WTC11 (cell line): ENCODE results near the gene RASA2. TPM values are rescaled to one million over a fixed set of nuclear protein-coding genes. Genes with fewer than 3 reads are reported as not detected.
"Not testable (repeated sequence)": the region's sequence is repeated elsewhere in the genome, so short reads cannot be mapped to it uniquely, and the experiment has no call there.

Experiments
- ATAC-seq: fragments of 200-7000 bp; cut with Tn5 transposase; 2 replicates; pipeline ENCODE4 v1.10.0; 2021; ENCODE audit warnings: mild to moderate bottlenecking, moderate library complexity
- CTCF ChIA-PET: fragments of 300-600 bp; sonication (Branson Sonifier 250); formaldehyde crosslinking; loops from one replicate; lab custom pipeline; 2021; ENCODE audit warnings: antibody characterized with exemption; lab: Charles Lee
- POLR2A ChIA-PET: fragments of 350-600 bp; sonication (Branson Sonifier 250); formaldehyde crosslinking; loops from one replicate; lab custom pipeline; 2021; ENCODE audit warnings: antibody characterized with exemption; lab: Charles Lee
- DNase-seq: peaks from one replicate; pipeline ENCODE4 v3.0.0; 2021; ENCODE audit warnings: low spot score
- H3K27ac Mint-ChIP-seq: 2 replicates; pipeline ENCODE4 v1.8.0; 2021; ENCODE audit warnings: mixed read lengths
- H3K27me3 Mint-ChIP-seq: 2 replicates; pipeline ENCODE4 v1.8.0; 2021; ENCODE audit warnings: low read depth, mild to moderate bottlenecking, moderate library complexity, mixed read lengths
- H3K36me3 Mint-ChIP-seq: 2 replicates; pipeline ENCODE4 v1.8.0; 2021; ENCODE audit warnings: mixed read lengths
- H3K4me1 Mint-ChIP-seq: 2 replicates; pipeline ENCODE4 v1.8.0; 2022; ENCODE audit warnings: mixed read lengths
- H3K4me3 Mint-ChIP-seq: 2 replicates; pipeline ENCODE4 v1.8.0; 2021; ENCODE audit warnings: mild to moderate bottlenecking, moderate library complexity, mixed read lengths
- H3K9me3 Mint-ChIP-seq: 2 replicates; pipeline ENCODE4 v1.8.0; 2021; ENCODE audit warnings: mixed read lengths
- CREM ChIP-seq: sonication (generic); formaldehyde crosslinking; IDR thresholded peaks from 2 replicates; pipeline ENCODE4 v1.8.1; 2022; ENCODE audit warnings: mild to moderate bottlenecking, missing genetic modification reagents, moderate library complexity
- EMX1 ChIP-seq: fragments of 250-450 bp; sonication (Bioruptor Pico); IDR thresholded peaks from 2 replicates; pipeline ENCODE4 v1.8.0; 2021; ENCODE audit warnings: mild to moderate bottlenecking
- GTF2I ChIP-seq: fragments of 250-450 bp; sonication (Bioruptor Pico); conservative IDR thresholded peaks from 2 replicates; pipeline ENCODE4 v1.4.0; 2021; ENCODE audit warnings: mild to moderate bottlenecking
- HMGA2 ChIP-seq: fragments of 250-450 bp; sonication (Bioruptor Pico); IDR thresholded peaks from 2 replicates; pipeline ENCODE4 v1.4.0; 2021; ENCODE audit warnings: mild to moderate bottlenecking, moderate library complexity
- JUN ChIP-seq: sonication (generic); formaldehyde crosslinking; IDR thresholded peaks from 2 replicates; pipeline ENCODE4 v1.8.0; 2023; ENCODE audit warnings: mild to moderate bottlenecking, missing genetic modification reagents
- KAT7 ChIP-seq: sonication (generic); formaldehyde crosslinking; IDR thresholded peaks from 2 replicates; pipeline ENCODE4 v1.8.1; 2023; ENCODE audit warnings: missing genetic modification reagents, mild to moderate bottlenecking, borderline replicate concordance
- MYBL2 ChIP-seq: sonication (generic); formaldehyde crosslinking; IDR thresholded peaks from 2 replicates; pipeline ENCODE4 v1.8.1; 2023; ENCODE audit warnings: mild to moderate bottlenecking, moderate library complexity, missing genetic modification reagents
- NFE2L1 ChIP-seq: sonication (generic); formaldehyde crosslinking; IDR thresholded peaks from 2 replicates; pipeline ENCODE4 v1.8.1; 2023; ENCODE audit warnings: missing genetic modification reagents
- NFYB ChIP-seq: sonication (generic); formaldehyde crosslinking; conservative IDR thresholded peaks from 2 replicates; pipeline ENCODE4 v1.8.0; 2022; ENCODE audit warnings: low read depth, missing genetic modification reagents
- NR3C1 ChIP-seq: sonication (generic); formaldehyde crosslinking; conservative IDR thresholded peaks from 2 replicates; pipeline ENCODE4 v1.8.1; 2023; ENCODE audit warnings: low read depth, mild to moderate bottlenecking, missing genetic modification reagents
- RORB ChIP-seq: fragments of 250-450 bp; sonication (Bioruptor Pico); IDR thresholded peaks from 2 replicates; pipeline ENCODE4 v1.9.0; 2021; ENCODE audit warnings: mild to moderate bottlenecking
- SOX15 ChIP-seq: fragments of 250-450 bp; sonication (Bioruptor Pico); IDR thresholded peaks from 2 replicates; pipeline ENCODE4 v1.9.0; 2021; ENCODE audit warnings: mild to moderate bottlenecking
- SP1 ChIP-seq: sonication (generic); formaldehyde crosslinking; conservative IDR thresholded peaks from 2 replicates; pipeline ENCODE4 v1.8.1; 2022; ENCODE audit warnings: missing genetic modification reagents
- TEAD1 ChIP-seq: sonication (generic); formaldehyde crosslinking; IDR thresholded peaks from 2 replicates; pipeline ENCODE4 v1.8.0; 2022; ENCODE audit warnings: mild to moderate bottlenecking, missing genetic modification reagents
- ZBTB21 ChIP-seq: sonication (generic); formaldehyde crosslinking; IDR thresholded peaks from 2 replicates; pipeline ENCODE4 v1.8.1; 2023; ENCODE audit warnings: mild to moderate bottlenecking, missing genetic modification reagents, borderline replicate concordance
- ZNF219 ChIP-seq: sonication (generic); formaldehyde crosslinking; IDR thresholded peaks from 2 replicates; pipeline ENCODE4 v1.8.0; 2023; ENCODE audit warnings: missing genetic modification reagents, mild to moderate bottlenecking, borderline replicate concordance
- ZNF263 ChIP-seq: sonication (generic); formaldehyde crosslinking; IDR thresholded peaks from 2 replicates; pipeline ENCODE4 v1.8.1; 2022; ENCODE audit warnings: low read depth, mild to moderate bottlenecking, moderate library complexity, missing genetic modification reagents
- ZNF317 ChIP-seq: sonication (generic); formaldehyde crosslinking; IDR thresholded peaks from 2 replicates; pipeline ENCODE4 v1.8.1; 2023; ENCODE audit warnings: low read depth, mild to moderate bottlenecking, moderate library complexity, missing genetic modification reagents, borderline replicate concordance
- ZNF671 ChIP-seq: fragments of 250-450 bp; sonication (Bioruptor Pico); IDR thresholded peaks from 2 replicates; pipeline ENCODE4 v1.8.0; 2021; ENCODE audit warnings: mild to moderate bottlenecking
- total RNA-seq: library from RNA; stranded (reverse); gene quantifications from 3 replicates; pipeline ENCODE4 v1.2.3, GENCODE V29; 2021
- TF ChIP-seq, protein P1 (sequence below): fragments of 250-450 bp; sonication (Bioruptor Pico); conservative IDR thresholded peaks from 2 replicates; pipeline ENCODE4 v1.9.0; 2021; ENCODE audit warnings: mild to moderate bottlenecking
- TF ChIP-seq, protein P2 (sequence below): sonication (generic); formaldehyde crosslinking; IDR thresholded peaks from 2 replicates; pipeline ENCODE4 v1.8.1; 2023; ENCODE audit warnings: mild to moderate bottlenecking, moderate library complexity, missing genetic modification reagents
- TF ChIP-seq, protein P3 (sequence below): sonication (generic); formaldehyde crosslinking; IDR thresholded peaks from 2 replicates; pipeline ENCODE4 v1.8.0; 2022; ENCODE audit warnings: mild to moderate bottlenecking, missing genetic modification reagents
- TF ChIP-seq, protein P4 (sequence below): sonication (generic); formaldehyde crosslinking; IDR thresholded peaks from 2 replicates; pipeline ENCODE4 v1.8.1; 2022; ENCODE audit warnings: low read depth, missing genetic modification reagents, borderline replicate concordance
- TF ChIP-seq, protein P5 (sequence below): sonication (generic); formaldehyde crosslinking; IDR thresholded peaks from 2 replicates; pipeline ENCODE4 v1.8.1; 2022; ENCODE audit warnings: mild to moderate bottlenecking, missing genetic modification reagents, moderate library complexity, borderline replicate concordance

The RASA2 gene
- total RNA-seq, 1 experiment from 2014 or later = 13.9 TPM

DNA sequence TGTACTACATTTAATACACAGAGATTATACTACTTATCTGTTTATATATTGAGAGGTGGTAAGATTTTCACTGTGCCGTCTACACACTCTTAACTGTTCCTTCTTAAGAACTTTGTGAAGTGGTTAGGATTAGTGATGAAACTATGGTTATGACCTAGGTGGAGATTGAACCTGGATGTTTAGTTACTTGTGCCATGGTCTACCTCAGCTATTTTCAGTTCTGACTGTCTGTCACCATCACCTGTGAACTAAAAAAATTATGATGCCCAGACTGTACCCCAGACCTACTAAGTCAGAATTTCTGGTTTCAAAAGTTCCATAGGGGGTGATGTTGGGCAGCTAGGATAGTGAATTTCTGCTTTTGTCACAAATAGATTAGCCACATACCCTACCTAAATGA lies 6.4 kb downstream of the RASA2 start:
- DNase-seq (no peak), ATAC-seq (no peak)
- Mint-ChIP-seq H3K9me3 (0 out of 2 replicates have a peak, but pooled peaks cover 3% of the 10 kb centered on the region), H3K4me3 (no peak overlapping the region), H3K36me3 (no peaks in the 10 kb centered on the region; the same call in 1 of the 2 replicates), H3K27me3 (no peaks in the 10 kb centered on the region), H3K27ac (no peak overlapping the region), H3K4me1 (peaks cover 33% of the 10 kb centered on the region)
- ChIA-PET POLR2A (no interaction called here), CTCF (no interaction called here)
- no peak for TF ChIP-seq GTF2I (CRISPR knock-in tag)
- no peak for TF ChIP-seq CREM (CRISPR knock-in tag)
- TF ChIP-seq, protein P1, sequence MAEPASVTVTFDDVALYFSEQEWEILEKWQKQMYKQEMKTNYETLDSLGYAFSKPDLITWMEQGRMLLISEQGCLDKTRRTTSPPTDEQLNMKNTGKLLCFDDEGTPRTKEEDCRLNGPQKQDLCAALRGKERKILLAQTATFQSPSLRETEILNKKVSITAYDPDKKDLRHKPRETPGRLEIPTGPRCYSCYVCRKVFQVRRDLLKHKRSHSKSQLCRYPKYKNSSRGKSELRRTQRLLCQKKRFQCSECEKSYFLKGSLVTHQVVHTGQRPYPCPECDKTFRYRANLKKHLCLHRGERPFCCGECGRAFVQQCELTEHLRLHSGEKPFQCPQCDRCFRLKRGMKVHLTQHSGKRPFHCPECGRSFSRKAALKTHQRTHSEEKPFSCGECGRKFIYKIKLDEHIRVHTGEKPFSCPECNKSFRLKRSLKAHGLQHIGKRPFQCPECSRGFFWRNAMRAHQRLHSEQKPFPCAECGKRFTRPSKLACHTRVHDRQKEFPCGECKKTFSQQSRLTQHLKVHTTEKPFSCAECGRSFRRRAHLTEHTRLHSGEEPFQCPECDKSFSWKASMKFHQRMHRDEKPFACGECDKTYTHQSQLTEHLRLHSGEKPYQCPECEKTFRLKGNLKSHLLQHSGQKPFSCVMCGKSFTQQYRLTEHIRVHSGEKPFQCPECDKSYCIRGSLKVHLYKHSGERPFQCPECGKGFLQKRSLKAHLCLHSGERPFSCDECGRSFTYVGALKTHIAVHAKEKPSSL (CRISPR knock-in tag) = no peak
- TF ChIP-seq KAT7 (CRISPR knock-in tag) = no peak
- no peak for TF ChIP-seq NFYB
- no peak for TF ChIP-seq ZNF219 (CRISPR knock-in tag)
- no peak for TF ChIP-seq ZNF671
- TF ChIP-seq, protein P2, sequence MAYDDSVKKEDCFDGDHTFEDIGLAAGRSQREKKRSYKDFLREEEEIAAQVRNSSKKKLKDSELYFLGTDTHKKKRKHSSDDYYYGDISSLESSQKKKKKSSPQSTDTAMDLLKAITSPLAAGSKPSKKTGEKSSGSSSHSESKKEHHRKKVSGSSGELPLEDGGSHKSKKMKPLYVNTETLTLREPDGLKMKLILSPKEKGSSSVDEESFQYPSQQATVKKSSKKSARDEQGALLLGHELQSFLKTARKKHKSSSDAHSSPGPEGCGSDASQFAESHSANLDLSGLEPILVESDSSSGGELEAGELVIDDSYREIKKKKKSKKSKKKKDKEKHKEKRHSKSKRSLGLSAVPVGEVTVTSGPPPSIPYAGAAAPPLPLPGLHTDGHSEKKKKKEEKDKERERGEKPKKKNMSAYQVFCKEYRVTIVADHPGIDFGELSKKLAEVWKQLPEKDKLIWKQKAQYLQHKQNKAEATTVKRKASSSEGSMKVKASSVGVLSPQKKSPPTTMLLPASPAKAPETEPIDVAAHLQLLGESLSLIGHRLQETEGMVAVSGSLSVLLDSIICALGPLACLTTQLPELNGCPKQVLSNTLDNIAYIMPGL (CRISPR knock-in tag) = no peak
- no peak for TF ChIP-seq SP1 (CRISPR knock-in tag)
- TF ChIP-seq MYBL2 (CRISPR knock-in tag) = no peak
- no peak for TF ChIP-seq NFE2L1 (CRISPR knock-in tag)
- TF ChIP-seq ZNF317 (CRISPR knock-in tag) = no peak
- no peak for TF ChIP-seq HMGA2 (CRISPR knock-in tag)
- TF ChIP-seq NR3C1 (CRISPR knock-in tag) = no peak
- TF ChIP-seq, protein P3, sequence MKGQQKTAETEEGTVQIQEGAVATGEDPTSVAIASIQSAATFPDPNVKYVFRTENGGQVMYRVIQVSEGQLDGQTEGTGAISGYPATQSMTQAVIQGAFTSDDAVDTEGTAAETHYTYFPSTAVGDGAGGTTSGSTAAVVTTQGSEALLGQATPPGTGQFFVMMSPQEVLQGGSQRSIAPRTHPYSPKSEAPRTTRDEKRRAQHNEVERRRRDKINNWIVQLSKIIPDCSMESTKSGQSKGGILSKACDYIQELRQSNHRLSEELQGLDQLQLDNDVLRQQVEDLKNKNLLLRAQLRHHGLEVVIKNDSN = no peak
- no peak for TF ChIP-seq EMX1 (CRISPR knock-in tag)
- no peak for TF ChIP-seq RORB (CRISPR knock-in tag)
- TF ChIP-seq SOX15 (CRISPR knock-in tag) = no peak

DNA sequence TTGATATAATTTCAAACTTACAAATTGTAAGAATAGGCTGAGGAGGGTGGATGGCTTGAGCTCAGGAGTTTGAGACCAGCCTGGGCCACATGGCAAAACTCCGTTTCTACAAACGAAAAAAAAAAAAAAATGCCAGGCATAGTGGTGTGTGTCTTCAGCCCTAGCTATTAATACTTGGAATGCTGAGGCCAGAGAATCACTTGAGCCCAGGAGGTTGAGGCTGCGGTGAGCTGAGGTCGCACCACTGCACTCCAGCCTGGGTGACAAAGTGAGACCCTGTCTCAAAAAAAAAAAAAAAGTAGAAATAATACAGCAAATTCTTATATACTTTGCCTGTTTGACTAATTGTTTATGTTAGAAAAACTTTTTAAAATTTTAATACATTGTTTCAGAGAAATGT lies 10.8 kb downstream of the RASA2 start:
- H3K9me3 Mint-ChIP-seq, ATAC-seq, DNase-seq, H3K4me1 Mint-ChIP-seq, H3K36me3 Mint-ChIP-seq, H3K27me3 Mint-ChIP-seq, H3K27ac Mint-ChIP-seq, H3K4me3 Mint-ChIP-seq: not testable (repeated sequence)
- ChIA-PET CTCF (interaction anchor here (0.9 kb wide), 1 partner anchor 33 kb away, joined by 3 read pairs; no protein-coding TSS in a partner anchor), POLR2A (interaction anchor here (1.8 kb wide), 1 partner anchor 10 kb away, joined by 5 read pairs; the partner anchor contains the start of gene RASA2)

DNA sequence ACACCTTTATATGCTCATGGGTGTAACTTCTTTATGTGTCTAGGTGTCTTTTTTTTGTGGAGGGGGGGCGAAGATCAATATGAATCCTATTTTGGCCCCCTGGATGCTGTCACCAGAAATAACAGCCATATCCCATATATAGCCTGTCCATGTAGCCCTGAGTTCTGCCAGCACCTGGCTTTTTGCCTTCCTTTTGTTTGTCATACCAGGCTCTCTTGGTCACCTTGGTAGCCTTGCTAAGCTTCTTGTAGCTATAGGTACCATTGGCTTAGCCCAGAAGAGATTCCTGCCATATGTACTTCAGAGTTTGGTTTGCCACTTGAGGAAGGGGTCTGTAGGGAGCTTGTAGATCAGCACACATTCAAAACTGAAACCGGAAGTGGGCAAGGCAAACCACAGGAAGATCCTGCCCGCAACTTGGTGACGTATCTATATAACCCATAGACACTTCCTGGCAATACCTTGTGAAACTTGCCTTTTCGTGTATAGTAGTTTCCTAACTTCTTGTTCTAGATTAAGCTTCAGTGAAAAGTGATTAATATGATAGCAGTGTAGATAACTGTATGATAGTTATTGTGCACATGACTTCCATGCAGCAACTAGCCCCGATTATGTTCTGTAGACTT lies 11.9 kb downstream of the RASA2 start:
- Mint-ChIP-seq H3K36me3 (no peaks in the 10 kb centered on the region; the same call in 1 of the 2 replicates), H3K27ac (no peak overlapping the region), H3K27me3 (no peaks in the 10 kb centered on the region), H3K4me3 (no peak overlapping the region), H3K9me3 (0 out of 2 replicates have a peak, but pooled peaks cover 3% of the 10 kb centered on the region), H3K4me1 (peaks cover 10% of the 10 kb centered on the region)
- DNase-seq (no peak), ATAC-seq (no peak)
- ChIA-PET POLR2A (interaction anchor here (1.8 kb wide), 1 partner anchor 12 kb away, joined by 5 read pairs; the partner anchor contains the start of gene RASA2), CTCF (no interaction called here)
- TF ChIP-seq, protein P4, sequence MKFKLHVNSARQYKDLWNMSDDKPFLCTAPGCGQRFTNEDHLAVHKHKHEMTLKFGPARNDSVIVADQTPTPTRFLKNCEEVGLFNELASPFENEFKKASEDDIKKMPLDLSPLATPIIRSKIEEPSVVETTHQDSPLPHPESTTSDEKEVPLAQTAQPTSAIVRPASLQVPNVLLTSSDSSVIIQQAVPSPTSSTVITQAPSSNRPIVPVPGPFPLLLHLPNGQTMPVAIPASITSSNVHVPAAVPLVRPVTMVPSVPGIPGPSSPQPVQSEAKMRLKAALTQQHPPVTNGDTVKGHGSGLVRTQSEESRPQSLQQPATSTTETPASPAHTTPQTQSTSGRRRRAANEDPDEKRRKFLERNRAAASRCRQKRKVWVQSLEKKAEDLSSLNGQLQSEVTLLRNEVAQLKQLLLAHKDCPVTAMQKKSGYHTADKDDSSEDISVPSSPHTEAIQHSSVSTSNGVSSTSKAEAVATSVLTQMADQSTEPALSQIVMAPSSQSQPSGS (CRISPR knock-in tag) = no peak
- TF ChIP-seq ZNF263 (no peak), ZBTB21 (no peak), GTF2I (CRISPR knock-in tag) (no peak), TEAD1 (CRISPR knock-in tag) (no peak), JUN (CRISPR knock-in tag) (no peak)
- TF ChIP-seq, protein P5, sequence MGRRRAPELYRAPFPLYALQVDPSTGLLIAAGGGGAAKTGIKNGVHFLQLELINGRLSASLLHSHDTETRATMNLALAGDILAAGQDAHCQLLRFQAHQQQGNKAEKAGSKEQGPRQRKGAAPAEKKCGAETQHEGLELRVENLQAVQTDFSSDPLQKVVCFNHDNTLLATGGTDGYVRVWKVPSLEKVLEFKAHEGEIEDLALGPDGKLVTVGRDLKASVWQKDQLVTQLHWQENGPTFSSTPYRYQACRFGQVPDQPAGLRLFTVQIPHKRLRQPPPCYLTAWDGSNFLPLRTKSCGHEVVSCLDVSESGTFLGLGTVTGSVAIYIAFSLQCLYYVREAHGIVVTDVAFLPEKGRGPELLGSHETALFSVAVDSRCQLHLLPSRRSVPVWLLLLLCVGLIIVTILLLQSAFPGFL = no peak
